Activated T-helper 1 cell treated with anti-CD3 and anti-CD28 coated beads, Interleukin-2, amount 50 U/mL, for 16 hours (primary cell): ENCODE results near the gene C16orf86.
"Not testable (repeated sequence)": the region's sequence is repeated elsewhere in the genome, so short reads cannot be mapped to it uniquely, and the experiment has no call there.

Source experiments
- DNase-seq, 2 donors: peaks; one replicate each; pipeline ENCODE4 v3.0.0-alpha.2; 2020; ENCODE audit warnings: low read depth in 1 of 2, low spot score in 1 of 2

C16orf86 gene

DNA sequence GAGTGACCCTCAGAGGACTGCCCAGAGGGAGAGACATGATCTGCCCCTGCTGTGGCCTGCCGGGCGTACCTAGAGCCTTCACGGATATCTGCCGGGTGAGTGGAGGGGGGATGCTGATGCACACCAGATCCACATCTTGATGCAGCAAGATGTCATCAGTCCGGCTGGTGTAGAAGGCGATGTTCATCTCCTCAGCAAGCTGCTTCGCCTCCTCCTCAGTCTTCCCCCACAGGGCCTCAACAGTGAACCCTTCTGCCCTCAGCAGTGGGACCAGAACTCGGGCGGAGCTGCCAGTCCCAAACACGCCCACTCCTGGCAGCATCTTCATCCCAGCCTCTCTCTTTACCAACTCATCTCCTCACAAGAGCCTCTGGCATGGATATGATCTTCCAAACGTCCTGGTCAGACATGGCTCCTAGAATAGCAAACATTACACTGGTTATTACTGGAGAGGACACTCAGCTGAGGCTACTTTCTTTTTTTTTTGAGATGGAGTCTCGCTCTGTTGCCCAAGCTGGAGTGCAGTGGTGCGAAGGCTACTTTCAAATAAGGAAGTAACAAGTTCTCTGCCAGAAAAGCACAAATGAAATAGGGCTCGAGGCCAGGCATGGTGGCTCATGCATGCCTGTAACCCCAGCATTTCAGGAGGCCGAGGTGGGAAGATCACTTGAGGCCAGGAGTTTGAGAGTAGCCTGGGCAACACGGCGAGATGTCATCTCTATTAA lies 18.9 kb downstream of the C16orf86 start:
- no peak for DNase-seq

DNA sequence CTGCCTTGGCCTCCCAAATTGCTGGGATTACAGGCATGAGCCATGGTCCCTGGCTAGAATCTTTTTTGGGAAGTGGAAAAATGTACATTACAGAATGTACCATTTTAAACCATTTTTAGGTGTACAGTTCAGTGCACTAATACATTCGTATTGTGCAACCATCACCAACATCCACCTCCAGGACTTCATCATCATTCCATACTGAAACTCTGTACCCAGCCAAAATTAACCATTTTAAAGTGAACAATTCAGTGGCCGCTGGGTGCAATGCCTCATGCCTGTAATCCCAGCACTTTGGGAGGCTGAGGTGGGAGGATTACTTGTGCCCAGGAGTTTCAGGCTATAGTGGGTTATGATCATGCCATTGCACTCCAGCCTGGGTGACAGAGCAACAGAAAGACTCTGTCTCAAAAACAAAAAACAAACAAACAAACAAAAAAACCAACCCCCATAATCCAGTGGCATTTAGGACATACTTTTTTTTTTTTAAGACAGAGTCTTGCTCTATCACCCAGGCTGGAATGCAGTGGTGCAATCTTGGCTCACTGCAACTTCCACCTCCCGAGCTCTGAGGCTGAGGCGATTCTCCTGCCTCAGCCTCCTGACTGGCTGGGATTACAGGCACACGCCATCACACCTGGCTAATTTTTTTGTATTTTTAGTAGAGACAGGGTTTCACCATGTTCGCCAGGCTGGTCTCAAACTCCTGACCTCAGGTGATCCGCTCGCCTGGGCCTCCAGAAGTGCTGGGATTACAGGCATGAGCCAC lies 27.1 kb downstream of the C16orf86 start:
- DNase-seq = not testable (repeated sequence)

DNA sequence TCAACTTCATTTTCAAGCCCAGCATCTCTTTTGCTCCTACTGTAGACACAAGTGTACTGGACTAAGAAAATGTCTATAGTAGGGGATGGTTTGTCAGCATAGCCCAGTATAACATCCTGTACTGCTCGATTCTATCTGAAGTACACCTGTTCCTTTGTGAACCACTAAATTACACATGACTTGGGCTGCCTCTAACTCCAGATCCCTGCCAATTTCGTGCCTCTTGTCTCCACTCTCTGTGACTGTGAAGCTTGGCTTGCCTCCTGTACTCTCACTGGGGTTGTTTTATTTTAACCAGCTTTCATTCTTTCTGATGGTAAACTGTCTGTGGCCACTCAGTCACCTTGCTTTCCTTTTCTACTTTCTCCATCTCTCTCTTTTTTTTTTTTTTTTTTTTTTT lies 28.0 kb downstream of the C16orf86 start:
- no peak for DNase-seq

DNA sequence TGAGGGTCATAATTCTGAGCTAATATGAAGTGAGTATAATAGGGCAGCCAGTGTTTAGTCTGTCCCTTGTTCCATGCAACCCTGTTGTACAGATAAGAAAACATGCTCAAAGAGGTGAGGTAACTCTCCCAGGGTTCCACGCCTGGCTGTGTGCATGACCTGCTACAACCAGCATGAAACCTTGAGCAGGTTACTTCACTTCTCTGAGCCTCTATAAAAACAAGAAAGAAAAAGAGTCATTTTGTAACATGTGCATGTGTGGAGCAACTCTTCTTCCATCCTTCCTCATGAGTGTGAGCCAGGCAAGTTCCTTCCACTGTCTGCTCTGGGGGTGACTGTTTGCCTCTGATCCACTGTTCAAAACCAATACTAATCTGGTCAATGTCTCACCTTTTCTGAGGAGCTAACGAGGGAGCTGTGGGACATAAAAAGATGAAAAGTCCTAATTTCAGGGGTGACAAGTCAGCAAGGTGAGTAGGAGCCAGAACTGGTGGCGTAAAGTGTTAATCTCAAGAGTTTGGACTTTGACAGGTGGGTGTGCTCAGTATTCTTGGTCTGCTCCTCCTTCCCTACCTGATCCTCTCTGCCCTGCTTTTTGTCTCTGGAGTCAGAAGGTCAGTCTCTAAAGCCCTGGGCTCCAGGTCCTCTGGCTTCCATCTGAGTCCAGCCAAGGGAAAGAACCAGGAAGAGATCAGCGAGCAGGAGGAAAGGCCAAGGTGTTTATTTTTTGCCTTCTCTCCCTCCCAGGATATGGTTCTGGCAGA lies 31.0 kb downstream of the C16orf86 start:
- DNase-seq = no peak

DNA sequence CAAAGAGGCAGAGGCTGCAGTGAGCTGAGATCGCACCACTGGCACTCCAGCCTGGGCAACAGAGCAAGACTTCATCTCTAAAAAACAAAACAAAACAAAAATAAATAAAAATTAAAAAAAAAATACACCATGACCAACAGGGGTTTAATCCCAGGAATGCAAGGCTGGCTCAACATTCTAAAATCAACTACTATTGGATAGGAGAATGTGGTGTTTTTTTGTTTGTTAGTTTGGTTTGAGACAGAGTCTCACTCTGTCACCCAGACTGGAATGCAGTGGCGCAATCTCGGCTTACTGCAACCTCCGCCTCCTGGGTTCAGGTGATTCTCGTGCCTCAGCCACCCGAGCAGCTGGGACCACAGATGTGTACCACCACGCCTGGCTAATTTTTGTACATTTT lies 32.7 kb downstream of the C16orf86 start:
- DNase-seq = no peak

DNA sequence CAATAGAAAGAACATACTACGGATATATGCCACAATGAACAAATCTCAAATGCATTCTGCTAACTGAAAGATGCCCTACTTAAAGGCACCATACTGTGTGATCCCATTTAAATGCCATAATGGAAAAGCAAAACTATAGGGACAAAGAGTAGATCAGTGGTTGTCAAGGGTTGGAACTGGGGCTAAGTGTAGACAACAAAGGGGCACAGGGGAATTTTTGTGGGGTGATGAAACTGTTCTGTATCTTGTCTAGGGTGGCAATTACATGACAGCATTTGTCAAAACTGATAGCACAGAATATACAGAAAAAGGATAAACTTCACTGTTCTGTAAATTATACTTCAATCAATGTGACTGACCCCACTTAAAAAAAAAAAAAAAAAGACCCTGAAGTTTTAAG lies 34.8 kb downstream of the C16orf86 start:
- no peak for DNase-seq

DNA sequence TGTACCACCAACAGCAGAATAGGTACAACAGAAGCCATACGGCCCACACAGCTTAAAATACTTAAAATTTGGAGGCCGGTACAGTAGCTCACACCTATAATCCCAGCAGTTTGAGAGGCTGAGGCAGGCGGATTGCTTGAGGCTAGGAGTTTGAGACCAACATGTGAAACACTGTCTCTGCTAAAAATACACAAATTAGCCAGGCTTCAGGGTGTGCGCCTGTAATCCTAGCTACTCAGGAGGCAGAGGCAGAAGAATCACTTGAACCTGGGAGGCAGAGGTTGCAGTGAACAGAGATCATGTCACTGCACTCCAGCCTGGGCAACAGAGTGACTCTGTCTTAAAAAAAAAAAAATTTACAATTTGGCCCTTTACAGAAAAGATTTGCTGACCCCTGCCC lies 35.5 kb downstream of the C16orf86 start:
- DNase-seq = no peak

DNA sequence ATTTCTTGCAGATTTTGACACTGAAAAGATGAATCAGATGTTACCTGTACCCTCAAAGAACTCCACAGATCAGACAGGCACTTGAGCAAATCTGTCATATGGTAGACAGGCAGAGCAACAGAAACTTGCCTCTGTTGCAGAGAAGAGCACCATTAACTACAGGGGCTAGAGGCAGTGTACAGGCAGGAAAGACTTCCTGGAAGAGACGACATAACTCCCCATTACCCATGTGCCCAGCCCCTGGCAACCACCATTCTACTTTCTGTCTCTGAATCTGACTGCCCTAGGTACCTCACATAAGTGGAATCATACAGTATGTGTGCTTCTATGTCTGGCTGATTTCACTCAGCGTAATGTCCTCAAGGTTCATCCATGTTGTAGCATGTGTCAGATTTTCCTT lies 37.0 kb downstream of the C16orf86 start:
- no peak for DNase-seq

DNA sequence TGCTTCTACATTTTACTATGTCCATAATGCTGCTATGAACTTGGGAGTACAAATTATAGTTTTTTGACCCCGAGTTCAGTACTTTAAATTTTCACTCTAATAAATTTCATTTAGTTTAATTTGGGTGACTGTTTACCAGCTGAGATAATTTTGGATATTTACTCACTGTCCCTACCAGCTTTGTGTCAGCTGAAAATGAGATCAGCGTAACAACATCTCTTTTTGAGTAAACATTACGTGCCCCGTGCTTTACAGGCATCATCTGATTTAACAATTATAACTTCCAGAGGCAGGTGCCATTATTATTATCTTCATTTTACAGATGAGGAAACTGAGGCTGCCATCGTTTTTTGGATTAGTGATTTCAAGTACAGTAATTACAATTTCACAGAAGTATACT lies 37.5 kb downstream of the C16orf86 start:
- no peak for DNase-seq

DNA sequence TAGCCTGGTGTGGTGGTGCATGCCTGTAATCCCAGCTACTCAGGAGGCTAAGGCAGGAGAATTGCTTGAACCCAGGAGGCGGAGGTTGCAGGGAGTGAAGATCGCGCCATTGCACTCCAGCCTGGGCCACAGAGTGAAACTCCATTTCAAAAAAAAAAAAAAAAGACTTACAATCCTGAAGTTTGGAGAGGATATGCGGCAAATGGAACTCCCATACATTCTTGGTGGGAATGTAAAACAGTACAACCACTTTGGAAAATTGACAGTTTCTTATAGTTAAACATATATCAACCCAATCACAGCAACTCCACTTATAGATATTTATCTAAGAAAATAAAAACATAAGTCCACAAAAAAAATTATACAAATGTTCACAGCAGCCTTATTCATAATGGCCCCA lies 40.6 kb downstream of the C16orf86 start:
- DNase-seq = no peak

DNA sequence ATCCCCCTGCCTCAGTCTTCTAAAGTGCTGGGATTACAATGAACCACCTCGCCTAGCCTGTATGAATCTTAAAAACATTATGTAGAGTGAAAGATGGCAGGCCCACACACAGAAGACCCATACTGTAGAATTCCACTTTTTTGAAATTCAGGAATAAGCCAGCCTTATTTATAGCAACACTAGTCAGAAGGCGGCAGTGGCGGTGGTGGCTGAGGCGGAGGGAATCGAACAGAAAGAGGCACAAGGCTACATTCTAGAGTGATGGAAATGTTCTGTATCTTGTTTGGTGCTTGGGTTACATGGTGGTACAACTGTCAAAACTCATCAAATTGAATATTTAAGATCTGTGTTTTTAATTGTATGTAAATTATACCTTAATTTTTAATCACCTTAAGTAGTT lies 41.2 kb downstream of the C16orf86 start:
- DNase-seq = no peak

DNA sequence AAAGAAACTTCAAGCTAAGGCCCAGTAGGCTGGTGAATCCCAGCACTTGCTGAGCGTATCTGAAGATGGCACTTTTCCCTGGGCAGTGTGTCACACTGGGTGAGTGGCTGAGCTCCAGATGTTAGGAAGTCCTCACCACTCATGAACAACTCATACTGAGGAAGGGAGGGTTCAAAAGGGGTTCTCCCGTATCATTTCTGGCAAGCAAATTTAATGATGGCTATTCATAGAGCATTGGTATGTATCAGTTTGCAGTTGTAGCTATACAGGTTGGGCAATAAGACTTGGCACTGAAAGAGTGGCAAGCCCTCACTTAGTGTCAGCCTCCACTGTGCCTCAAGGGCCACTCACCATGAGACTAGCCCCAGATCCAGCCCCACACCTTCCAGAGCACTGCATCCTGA lies 41.8 kb downstream of the C16orf86 start:
- DNase-seq = no peak

DNA sequence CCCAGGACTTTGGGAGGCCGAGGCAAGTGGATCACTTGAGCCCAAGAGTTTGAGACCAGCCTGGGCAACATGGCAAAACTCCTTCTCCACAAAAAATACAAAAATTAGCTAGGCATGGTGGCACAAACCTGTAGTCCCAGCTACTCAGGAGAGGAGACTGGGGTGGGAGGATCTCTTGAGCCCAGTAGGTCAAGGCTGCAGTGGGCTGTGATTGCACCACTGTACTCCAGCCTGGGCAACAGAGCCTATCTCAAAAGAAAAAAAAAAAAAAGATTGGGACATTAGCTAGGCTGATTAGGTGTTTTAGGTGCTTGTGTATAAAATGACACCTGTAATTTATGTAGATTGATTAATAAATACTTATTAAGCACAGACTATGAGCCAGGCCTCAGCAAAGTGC lies 42.4 kb downstream of the C16orf86 start:
- no peak for DNase-seq

DNA sequence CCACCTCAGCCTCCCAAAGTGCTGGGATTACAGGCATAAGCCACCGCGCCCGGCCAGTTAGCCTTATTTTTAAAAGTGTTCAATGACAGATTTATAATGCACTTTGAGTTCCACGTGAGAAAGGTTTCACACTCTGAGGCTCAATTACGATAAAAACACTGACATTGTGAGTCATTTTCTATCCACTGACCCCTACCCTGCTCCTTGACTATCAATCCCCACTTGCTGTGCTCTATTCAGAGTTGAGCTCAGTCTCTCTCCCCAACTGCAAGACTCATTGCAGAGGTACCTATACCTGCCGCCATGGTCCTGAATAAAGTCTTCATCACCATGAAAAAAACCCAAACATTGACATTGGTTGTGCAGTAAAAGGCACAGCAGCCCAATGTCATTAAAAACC lies 44.0 kb downstream of the C16orf86 start:
- DNase-seq = no peak

DNA sequence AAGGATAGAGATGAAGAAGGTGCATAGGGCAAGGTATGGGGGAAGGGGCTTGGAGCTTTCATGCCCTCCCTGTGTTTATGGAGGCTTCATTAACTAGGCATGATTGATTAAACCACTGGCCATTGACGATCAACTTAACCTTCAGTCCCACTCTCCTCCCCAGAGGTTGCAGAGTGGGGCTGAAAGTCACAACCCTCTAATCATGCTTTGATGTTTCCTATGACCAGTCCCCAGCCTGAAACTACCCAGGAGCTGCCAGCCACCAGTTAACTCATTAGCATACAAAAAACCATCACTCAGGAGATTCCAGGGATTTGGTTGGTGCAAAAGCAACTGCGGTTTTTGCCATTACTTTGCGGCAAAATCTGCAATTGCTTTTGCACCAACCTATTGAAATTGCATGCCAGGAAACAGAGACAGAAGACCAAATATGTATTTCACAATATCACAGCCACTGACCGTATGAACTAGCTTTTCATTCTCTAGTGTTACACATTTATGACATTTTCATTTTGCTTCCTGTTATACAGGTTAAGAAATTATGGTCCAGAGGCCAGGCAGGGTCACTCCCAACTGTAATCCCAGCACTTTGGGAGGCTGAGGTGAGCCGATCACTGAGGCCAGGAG lies 47.1 kb downstream of the C16orf86 start:
- DNase-seq = no peak

DNA sequence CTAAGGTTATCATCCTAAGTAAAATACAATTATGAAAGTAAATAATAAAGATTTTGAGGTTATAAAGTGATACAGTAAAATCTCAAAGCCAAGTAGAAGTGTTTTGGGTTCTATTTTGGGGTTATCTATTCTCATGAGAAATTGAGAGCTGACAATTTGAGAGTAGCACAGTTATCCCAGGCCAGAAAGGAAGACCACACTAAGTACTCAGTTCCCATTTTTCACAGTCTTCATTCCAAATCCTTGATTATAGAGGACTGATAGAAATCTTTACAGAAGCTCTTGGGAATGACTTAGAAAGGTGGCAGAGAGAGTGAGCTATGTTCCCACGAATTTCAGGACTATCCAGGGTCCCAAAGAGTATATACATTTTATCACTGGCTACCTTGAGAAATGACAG lies 47.9 kb downstream of the C16orf86 start:
- DNase-seq = no peak

DNA sequence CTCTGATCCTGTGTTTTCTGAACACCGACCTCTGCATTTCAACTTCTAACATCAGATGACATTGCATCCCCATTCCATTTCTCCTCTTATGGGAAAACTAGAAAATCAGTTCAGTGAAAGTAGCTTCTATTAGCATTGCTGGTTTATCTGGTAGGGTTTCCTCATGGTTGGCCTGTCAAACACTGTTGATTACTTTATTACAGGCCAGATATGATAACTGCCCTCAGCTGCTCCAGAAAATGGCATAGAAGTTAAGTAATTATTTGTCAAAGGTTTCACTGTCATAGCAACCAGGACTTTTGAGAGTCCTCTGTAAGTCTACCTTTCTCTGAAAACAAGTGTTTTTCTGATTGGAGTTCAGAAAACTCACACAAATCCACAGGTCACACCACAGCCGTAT lies 49.5 kb downstream of the C16orf86 start:
- DNase-seq = no peak
